ENCODE data around the gene OCIAD1.
"Not testable (repeated sequence)": the region's sequence is repeated elsewhere in the genome, so short reads cannot be mapped to it uniquely, and the experiment has no call there.

The OCIAD1 gene, protein sequence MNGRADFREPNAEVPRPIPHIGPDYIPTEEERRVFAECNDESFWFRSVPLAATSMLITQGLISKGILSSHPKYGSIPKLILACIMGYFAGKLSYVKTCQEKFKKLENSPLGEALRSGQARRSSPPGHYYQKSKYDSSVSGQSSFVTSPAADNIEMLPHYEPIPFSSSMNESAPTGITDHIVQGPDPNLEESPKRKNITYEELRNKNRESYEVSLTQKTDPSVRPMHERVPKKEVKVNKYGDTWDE

DNA sequence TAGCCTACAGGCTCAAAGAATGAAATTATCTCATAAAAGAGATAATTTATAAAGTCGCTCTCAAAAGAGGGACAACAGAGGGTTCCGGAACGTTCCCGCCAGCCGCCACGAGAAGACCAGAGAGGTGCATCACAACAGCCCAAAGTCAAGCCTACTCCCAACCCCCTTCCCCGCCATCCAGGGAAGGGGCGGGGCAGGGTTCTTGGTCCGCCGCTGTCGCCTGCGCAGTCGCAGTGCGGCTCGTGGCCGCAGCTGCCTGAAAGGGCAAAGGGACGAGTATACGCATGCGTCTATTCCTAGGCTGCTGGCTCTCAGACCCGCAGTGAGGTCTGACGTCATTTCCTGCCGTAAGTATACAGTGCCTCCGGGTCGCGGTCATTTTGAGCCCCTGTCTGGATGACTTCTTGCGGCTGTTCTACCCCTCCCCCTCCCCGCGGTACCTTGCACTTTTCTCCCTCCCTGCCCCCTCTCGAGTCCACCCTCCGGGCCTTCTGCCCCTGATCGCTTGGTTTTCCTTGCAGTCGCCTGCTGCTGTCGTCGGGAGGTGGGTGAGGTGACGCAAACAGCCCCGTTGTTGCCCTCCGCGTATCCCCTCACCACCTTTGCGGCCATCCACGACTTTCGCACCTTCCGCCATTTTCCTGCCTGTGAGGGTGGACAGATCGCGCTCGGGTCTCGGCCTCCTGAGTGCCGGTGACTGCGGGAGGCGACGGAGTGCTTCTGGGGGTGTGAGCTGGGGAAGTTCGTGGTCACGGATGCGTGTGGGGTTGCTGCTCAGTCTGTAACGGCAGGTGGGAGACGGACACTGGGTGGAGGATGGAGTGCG lies at the start of gene OCIAD1:
Gene OCIAD1 (plus strand): TSS at position 383 of the 826 bp plus-strand sequence. CDS start 1,537 bp downstream, outside the sequence.
- DNase-seq: peak; percentile 98

DNA sequence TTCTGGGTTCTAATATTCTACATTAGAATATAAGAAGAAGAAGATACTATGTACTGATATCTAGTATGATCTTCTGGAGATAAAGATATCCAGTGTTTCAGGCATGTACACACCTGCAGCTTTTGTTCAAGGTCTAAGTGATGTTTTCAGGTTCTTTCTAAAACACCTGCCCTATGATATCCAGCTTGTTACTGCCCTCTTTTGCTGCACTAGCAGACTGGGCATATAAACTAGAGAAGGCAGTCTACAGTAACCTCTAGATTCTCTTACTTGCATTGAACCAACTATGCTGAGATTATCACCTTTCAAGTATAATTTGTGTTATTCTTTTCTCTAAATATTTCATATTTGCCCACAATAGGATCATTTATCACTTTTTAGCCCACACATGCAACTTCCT lies 48.9 kb upstream of the OCIAD1 start:
- peak; percentile 7 for DNase-seq

DNA sequence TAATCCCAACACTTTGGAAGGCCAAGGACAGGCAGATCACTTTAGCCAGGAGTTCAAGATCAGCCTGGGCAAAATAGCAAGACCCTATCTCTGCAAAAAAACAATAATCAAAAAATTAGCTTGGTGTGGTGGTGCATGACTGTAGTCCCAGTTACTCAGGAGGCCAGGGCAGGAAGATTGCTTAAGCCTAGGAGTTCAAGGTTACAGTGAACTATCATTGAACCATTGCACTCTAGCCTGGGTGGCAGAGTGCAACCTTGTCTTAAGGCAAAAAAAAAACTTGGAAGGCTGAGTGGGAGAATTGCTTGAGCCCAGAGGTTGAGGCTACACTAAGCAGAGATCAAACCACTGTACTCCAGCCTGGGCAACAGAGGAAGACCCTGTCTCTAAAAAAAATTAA lies 45.6 kb upstream of the OCIAD1 start:
- no peak for DNase-seq

DNA sequence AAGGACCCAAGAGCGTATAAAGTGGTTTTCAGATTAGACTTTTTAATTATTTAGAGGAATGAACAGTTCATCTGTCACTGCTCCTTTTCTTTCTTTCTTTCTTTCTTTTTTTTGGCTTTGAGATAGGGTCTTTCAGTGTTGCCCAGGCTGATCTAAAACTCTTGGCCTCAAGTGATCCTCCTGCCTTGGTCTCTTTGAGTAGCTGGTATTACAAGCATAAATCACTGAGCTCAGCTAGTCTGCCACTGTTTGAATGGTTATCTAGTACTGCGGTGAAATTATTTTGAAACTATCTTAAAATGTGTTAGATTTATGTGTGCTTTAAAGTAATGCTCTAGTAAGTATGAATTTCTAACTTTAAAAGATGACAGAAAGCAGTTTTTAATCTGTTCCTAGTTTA lies 44.3 kb upstream of the OCIAD1 start:
- DNase-seq: no peak

DNA sequence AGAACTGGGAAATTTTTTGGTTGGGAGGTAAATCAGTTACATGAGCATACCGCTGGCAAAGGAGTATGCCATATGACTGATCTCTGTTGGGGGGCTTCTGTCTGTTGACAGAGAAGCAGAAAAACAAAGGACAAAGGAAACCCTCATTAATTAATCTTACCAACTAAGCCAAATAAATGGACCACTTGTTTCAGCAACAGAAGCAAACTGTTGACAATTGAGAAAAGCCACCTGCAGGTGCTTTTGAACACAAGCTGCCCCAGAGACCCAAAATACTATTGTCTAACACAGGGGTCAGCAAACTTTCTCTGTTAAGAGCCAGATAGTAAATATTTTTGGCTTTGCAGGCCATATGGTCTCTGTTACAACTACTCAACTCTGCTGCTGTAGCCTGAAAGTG lies 43.8 kb upstream of the OCIAD1 start:
- no peak for DNase-seq

DNA sequence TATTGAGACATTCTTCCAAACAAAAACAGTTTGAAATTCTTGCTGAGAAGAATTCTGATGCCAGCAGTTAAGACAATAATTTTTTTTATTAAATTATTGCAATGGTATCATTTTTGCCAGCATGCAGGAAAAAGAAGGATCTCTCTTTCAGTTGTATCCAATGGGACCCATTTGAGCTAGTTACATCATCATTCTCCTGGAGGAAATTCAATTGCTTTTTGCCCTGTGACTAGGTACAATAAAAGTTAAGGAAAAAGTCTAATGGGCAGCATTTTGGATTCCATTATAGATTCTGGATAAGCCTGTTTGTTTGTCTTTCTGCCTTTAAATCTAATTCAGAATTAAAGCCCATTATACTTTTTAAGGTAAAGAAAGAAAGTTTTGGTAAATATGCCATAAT lies 40.3 kb upstream of the OCIAD1 start:
- no peak for DNase-seq

DNA sequence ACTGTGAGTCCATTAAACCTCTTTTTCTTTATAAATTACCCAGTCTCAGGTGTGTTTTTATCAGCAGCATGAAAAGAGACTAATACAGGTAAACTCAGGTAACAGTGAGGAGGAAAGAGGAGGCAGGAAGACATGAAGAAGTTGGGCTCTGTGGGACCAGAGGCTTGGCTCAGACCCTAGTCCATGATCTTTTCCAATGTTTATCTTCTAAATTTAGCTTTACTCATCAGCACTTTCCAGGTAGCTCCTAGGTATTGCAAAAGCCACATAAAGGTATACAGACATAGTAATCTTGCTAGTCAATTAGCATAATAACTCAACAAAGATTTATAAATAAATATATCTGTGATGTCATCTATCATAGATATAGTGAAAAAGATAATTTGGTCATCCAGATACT lies 39.6 kb upstream of the OCIAD1 start:
- no peak for DNase-seq

DNA sequence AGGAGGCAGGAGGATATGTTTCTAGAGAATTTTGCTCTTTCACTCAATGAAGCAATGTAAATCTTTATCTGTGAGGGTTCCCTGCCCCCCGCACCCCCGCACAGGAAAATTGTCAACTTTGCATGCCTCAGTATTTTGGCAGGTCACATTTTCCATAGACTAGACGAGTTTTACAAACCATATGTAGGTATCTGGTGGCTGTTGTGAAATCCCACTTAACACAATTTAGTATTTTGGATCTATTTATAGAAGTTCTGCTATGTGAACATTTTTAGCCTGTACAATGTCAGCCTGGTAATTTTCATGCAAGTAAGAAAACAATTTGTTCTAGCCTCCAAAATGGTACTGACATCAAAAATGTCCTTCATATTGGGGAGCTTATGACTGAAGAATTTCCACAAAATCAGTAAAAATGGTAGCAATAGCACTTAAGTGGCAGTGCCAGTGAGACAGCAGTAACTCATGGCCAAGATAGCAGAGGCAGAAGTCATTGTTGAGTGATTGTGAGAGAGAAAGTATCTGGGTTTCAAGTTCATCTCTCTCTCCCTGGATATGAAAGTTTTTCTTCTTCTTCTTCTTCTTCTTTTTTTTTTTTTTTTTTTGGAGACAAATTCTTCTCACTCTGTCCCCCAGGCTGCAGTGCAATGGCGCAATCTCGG lies 38.4 kb upstream of the OCIAD1 start:
- no peak for DNase-seq

DNA sequence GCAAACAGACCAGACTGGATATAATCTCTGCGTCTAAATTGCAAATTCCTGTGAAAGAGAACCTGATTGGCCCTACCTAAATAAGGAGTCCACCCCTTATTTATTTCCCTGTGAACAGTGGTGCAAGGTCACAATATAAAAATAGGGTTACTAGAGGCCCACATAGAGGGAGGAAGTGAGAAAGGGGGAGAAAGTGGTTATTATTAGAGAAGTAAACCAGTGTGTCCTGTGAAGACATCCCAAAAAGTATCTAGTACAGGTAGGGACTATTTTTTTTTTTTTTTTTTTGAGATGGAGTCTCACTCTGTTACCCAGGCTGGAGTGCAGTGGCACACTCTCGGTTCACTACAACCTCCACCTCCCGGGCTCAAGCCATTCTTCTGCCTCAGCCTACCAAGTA lies 35.8 kb upstream of the OCIAD1 start:
- no peak for DNase-seq

DNA sequence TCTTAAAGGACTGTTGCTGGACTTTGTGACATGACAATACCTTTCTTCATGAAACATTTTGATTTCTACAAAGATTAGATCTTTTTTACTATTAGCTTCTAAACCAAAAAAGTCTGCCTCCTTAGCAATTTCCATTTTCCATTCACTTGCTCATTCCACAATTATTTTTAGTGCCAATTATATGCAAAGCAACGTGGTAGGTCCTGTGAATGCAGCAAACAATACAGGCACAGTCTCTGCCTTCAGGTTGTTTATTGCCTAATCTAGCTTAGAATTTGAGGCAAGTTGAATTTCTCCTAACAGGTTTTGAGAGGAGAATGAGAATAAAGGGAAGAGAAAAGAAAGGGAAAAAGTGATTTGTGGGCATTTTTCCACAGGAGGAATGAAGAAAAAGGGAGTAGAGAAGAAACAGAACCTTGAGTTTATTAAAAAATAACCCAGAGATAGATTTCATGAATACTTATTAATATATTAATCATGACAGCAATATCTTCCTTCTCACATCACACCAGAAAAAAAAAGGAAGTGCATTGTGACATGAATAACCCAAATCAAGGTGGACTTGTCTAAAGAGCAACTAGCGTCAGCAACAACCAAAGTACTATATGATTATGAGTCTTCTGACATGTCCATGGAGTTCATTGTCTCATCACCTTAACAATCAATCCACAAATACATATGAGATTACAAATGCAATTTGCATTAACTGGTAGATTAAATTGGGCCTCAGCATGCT lies 34.5 kb upstream of the OCIAD1 start:
- no peak for DNase-seq

DNA sequence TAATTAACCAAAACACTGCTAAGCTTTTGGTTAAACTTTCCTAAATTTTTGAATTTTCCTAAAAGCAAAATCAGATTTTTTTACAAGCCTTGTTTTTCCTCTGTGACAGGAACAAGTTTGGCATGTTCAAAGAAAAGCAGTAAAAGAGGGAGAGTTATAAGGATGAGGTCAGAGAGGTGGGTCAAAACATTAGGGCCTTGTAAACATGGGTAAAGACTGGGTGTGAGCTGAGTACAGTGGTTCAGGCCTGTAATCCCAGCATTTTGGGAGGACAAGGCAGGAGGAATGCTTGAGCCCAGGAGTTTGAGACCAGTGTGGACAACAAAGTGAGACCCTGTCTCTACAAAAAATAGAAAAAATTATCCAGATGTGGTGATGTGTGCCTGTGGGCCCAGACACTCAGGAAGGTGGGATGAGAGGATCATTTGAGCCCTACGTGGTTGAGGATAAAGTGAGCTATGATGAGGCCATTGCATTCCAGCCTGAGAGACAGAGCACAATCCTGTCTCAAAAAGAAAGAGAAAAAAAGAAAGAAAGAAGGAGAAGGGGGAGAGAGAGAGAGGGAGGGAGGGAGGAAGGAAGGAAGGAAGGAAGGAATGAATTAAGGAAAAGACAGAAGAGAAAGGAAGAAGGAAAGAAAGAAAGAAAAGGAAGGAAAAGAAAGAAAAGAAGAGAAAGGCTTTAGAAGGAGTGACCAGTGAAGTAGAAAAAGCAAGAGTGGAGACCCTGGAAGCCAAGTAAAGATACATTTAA lies 33.8 kb upstream of the OCIAD1 start:
- DNase-seq: no peak

DNA sequence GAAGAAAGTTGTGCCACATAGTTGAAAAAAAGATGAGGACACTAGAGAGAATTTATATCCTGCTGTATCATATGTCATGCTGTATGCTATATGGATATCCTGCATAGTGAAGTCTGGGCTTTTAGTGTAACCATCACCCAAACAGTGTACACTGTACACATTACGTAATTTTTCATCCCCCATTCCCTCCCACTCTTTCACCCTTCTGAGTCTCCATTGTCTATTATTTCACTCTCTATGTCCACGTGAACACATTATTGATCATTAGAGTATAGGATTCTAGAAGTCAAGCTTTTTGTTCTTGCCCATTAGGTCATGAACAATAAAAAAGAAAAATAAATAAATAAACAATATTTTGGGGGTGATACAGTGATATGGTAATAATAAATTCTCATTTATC lies 32.8 kb upstream of the OCIAD1 start:
- DNase-seq: no peak

DNA sequence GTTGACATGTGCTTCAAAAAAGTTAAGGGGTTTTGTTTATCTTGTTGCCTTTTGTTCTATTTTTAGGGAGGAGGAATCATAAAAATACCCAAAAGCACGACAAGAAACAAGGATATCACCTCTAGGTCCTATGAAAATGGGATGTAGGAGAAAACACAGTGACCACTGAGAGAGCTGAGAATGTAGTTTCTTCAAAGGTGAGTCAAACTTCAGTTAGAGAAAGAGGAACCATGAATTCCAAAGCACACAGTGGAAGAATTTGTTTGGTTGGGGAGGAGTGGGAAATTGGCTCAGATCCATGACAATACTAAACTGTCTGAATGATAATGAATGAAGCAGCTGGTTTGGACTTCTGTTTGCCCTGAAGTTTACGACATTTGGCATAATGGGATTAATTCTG lies 31.7 kb upstream of the OCIAD1 start:
- no peak for DNase-seq

DNA sequence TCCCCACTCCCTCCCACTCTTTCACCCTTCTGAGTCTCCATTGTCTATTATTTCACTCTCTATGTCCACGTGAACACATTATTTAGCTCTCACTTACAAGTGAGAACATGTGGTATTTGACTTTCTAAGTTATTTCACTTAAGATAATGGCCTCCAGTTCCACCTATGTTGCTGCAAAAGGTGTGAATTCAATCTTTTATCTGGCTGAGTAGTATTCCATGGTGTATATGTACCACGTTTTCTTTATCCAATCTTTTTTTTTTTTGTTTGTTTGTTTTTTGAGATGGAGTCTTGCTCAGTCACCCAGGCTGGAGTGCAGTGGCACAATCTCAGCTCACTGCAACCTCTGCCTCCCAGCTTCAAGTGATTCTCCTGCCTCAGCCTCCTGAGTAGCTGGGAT lies 30.7 kb upstream of the OCIAD1 start:
- not testable (repeated sequence) for DNase-seq

DNA sequence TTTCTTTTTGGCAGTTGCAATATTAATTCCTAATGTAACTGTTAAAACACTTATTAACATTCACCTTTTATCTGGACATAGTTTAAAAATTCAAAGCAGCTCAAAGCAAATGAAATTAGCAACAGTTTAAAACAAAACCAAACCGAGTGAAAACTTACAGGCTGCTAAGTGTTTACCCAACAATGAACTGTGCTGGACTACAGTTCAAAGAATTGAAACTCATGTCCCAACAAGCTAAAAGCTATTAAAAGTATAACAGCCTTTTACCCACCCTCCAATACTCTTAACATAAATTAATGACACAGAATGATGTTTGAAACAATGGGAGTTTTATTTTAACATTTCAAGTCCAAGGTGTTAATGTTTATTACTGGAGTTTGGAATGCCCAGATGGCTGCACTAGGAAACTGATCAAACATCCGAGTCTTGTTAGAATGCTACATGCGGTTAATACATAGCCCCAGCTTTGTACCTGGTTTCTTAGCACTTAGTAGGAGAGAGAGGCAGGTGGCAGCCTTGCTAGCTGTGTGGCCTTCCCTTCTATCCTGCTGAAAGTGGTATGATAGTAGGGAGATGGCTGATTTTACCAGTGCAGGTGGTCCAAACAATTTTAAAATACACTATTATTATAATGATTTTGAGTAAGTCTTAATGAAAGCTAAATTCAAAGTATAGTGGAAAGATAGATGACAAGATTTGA lies 29.7 kb upstream of the OCIAD1 start:
- DNase-seq: no peak

DNA sequence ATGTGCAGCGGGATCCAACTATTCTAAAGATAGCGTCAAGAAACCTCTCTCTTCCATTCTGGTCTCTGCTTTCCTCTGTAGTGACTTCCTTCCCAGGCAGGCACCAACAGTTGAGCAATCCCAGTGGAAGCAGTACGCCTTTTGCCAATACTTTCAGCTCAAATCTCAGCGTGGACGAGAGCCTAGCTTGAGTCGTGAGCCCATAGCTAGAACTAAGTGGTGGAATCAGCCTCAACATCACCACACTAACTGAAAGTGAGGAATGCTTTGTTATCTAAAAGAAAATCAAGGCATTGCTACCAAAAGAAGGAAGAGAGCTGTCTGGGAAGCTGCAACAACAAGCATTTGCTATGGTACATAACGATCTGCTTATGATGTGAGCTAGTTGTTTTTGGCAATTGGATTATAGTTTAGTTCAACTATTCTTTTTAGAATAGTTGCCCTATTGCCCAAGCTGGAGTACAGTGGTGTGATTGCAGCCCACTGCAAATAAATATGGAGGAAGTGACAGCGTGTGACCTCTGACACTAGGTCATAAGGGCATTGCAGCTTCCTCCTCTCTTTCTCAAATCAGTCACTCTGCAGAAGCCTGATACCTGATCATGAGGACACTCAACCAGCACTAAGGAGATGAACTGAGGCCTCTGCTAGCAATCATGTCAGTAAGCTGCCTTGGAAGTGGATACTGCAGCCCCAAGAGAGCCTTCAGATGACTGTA lies 26.1 kb upstream of the OCIAD1 start:
- no peak for DNase-seq

DNA sequence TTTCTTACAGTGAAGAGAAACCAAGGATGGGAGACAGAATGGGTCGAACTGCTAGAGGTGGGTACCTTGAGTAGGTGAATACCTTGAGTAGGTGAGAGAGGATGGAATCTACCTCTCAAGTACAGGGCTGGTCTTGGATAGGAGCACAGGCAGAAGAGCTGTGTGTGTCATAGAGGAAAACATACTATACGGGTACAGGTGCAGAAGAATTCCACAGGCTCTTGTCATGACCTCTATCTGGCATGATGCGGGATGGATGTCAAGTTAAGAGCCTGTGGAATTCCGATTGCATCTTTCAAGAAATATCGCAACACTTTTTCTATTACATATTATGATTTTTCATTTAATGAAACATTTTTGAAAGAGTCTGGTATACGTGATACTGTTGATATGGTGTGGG lies 18.0 kb upstream of the OCIAD1 start:
- no peak for DNase-seq

DNA sequence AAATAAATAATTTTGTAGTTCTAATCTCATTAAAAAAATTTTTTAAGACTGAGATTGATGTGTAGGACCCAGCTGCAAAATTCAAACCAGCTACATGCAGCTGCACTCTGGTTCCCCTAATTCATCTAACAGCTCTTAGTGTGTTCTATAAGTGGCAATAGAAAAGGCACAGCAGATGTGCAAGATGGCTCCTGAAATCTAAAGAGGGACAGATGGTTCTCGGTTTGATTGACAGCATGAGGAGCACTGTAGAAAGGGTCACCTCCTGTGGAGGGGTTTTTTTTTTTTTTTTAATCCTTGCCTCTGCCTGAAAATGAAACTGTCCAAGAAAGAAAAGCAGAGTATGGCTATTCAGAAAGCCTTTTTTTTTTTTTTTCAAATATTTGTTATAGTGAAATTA lies 16.9 kb upstream of the OCIAD1 start:
- no peak for DNase-seq

DNA sequence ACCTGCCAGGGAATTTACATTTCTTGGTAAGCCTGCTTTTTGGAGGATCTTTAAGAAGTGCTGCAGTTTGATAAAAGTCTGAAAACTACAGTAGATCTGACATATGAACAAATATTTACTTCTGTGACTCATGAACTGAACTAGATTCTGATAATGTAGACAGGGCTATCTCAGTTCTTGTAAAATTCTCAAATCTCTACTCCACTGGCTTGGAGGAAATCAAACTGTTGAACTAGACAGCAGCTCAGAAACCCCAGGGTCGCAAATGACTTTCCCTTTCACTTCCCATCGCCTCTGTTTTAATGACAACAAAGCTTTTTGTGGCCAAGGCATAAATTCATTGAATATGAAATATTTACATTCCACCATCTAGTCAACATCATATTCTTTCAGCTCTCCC lies 15.4 kb upstream of the OCIAD1 start:
- no peak for DNase-seq

DNA sequence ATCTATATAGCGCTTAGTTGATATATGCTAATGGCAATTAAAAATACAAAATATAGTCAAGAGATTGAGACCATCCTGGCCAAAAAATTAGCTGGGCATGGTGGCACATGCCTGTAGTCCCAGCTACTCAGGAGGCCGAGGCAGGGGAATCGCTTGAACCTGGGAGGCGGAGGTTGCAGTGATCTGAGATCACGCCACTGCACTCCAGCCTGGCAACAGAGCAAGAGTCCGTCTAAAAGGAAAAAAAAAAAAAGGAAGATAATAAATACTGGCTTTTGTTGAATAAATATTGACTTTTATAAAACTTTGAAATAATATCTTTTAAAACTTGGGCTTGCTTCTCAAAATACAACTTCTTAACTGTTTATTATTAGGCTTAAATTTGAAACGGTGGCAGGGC lies 14.6 kb upstream of the OCIAD1 start:
- DNase-seq: not testable (repeated sequence)

DNA sequence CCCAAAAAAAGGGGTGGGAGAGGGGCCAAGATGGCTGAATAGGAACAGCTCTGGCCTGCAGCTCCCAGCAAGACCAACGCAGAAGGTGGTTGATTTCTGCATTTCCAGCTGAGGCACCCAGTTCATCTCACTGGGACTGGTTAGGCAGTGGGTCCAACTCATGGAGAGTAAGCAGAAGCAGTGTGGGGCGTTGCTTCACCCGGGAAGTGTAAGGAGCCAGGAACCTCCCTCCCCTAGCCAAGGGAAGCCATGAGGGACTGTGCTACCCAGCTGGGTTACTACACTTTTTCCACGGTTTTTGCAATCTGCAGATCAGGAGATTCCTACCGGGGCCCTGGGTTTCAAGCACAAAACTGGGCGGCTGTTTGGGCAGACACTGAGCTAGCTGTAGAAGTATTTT lies 13.9 kb upstream of the OCIAD1 start:
- DNase-seq: no peak
